Measurements from ENCODE around the gene ZNF492. TPM values are rescaled to one million over a fixed set of nuclear protein-coding genes. Genes with fewer than 3 reads are reported as not detected.

Gene ZNF492
- 1 to 10 TPM in 6 of 12 donors, under 1 TPM in 4, not detected in 2; 0.75 to 1.9 (median 1.2) TPM for polyA plus RNA-seq (ENCODE audit: insufficient read length in 12 of 12)
- long read RNA-seq, donor 1 = 0 reads
- long read RNA-seq, donor 2 = 0 reads
- long read RNA-seq, donor 3 = 0 reads
- long read RNA-seq, donor 4 = 0 reads
- long read RNA-seq, donor 5 = 0 reads
- long read RNA-seq, donor 6, full-length matches to known transcripts = 1 of 1 reads
- long read RNA-seq, donor 6, partial matches to known transcripts = 0 of 1 reads
- long read RNA-seq, donor 6, other reads (novel, unspliced or antisense) = 0 of 1 reads
- long read RNA-seq, donor 7 = 0 reads
- long read RNA-seq, donor 8 = 0 reads
- long read RNA-seq, donor 9 = 0 reads
- long read RNA-seq, donor 10 = 0 reads
- long read RNA-seq, donor 11, full-length matches to known transcripts = 1 of 1 reads
- long read RNA-seq, donor 11, partial matches to known transcripts = 0 of 1 reads
- long read RNA-seq, donor 11, other reads (novel, unspliced or antisense) = 0 of 1 reads

DNA sequence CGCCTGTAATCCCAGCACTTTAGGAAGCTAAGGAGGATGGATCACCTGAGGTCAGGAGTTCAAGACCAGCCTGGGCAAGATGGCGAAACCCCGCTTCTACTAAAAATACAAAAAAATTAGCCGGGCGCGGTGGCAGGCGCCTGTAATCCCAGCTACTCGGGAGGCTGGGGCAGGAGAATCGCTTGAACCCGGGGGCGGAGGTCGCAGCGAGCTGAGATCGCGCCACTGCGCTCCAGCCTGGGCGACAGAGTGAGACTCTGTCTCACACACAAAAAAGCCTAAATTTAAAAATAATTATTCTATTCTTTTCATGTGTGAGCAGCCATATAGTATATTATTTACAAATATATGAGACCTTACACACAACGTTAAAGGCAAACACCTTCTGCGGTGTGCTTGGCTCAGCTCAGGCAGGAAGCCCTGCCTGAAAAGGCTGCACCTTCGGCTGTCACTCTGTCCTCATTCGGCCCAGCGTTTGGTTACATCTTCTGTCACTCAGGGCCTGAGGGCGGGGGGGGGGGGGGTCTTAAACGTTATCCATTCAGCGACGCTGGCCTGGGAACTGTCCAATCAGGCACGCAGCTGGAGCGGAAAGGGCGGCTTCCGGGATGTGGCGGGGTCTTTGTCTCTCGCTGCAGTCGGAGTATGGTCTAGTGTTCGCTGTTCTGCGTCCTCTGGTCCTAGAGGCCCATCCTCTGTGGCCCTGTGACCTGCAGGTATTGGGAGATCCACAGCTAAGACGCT is at the start of gene ZNF492:
ZNF492 (plus strand) TSS at position 619 of the 744 bp plus-strand sequence. CDS start 19,076 bp downstream, outside the sequence.
- DNase-seq = peak; percentile 95

DNA sequence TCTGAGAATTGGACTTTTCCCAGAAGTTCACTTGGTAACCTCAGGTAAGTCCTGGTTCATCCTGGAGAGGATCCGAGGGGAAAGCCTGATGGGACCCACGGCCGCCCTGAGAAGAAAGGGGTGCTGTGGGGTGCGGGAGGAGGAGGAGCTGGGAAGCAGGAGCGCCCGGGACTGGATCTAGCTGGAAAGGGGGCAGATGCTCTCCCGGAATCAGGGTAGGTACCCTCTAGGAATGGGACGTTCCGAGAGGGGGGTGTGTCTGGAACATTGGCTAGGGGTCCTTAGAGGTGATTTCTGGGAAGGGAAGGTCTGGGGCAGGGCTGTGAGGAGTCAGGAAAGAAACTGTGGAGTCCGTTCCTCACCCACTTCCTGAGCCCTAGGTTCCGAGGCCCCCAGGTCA is 38.7 kb upstream of the ZNF492 start:
- no peak for DNase-seq

DNA sequence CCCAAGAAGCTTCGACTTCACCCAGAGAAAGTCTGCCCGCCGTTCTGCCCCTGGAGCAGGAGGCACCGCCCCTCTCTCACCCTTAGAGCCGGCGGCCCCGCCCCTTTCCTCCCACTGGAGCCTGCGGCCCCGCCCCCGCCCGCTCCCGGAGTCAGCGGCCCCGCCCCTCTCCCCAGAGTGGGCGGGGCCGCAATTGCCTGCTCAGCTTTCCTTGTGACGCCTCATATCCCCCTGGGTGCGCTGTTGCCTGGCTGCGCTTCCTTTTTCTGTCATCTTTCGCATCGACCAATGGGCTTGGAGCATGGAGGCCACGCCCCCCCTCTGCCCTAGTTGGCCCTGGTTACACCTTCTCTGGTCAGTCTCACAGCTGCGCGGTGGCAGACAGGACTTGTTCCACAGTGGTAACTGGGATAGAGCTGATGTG is 38.2 kb upstream of the ZNF492 start:
- no peak for DNase-seq

DNA sequence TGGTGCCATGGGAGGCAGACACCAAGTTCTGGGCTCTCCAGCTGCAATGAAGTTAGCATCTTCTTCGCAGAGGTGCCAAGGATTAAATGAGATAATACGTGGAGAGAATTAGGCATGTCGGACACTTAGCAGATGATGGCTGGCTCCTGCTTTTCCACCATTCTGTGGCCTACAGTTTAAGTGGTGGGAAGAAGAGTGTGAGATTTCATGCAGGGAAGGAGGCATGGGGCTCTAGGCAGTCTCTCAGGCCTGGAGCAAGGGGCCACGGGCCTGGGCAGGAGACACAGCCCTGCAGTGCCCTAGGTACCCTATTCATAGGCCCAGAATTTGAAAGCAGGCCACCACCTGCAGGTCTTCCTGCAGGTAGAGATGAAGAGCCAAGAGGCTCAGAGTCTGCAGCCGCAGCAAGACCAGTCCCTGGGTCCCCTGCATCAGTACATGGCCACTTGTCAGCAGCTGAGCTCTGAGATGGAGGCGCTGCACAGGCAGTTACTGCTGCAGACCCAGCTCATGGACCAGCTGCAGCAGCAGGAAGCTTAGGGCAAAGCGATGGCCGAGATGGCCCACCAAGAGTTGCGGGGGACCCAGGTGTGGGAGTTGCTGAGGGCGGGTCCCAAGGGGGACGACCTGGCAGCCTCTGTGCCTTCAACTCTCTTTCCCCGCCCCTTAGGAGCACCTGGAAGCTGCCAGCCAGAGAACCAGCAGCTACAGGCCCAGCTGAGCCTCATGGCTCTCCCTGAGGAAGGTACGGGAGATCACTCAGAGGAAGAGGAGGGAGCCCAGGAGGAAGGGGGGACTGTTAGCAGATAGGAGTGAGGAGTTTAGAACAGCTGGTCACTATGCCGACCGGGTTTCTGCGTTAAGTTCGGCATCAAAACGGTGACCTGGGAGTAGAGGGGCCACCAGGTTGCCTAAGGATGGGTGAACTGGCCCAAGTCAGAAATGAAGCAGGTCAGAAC is 33.2 kb upstream of the ZNF492 start:
- no peak for DNase-seq

DNA sequence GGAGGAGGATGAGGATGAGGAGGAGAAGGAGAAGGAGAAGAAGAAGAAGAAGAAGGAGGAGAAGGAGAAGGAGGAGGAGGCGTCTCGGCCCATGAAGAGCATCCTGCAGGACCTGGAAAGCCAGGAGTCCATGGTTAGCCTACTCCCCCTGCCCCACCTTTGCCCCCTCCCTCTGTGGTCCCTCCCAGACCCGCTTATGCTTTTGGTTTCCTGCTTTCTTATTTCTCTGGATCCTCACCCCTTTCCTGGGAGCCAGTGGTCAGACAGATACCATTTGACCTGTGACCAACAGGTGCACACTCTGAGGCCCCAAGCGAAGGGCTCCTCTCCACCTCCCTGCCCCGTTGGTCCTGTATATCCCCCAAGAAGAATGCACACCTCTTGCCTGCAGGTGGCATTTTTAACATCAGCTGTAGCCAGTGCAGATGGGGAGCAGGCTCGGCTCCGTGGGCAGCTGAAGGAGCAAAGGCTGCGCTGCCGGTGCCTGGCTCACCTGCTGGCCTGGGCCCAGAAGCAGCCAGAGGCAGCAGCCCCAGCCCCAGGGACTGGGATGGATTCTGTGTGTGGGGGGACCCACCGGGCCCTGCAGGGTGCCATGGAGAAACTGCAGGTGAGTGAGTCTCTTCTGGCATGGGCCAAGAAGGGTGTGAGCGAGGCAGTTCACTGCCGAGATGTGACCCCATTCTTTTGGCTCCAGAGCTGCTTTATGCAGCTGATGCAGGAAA is 32.1 kb upstream of the ZNF492 start:
- DNase-seq = no peak

DNA sequence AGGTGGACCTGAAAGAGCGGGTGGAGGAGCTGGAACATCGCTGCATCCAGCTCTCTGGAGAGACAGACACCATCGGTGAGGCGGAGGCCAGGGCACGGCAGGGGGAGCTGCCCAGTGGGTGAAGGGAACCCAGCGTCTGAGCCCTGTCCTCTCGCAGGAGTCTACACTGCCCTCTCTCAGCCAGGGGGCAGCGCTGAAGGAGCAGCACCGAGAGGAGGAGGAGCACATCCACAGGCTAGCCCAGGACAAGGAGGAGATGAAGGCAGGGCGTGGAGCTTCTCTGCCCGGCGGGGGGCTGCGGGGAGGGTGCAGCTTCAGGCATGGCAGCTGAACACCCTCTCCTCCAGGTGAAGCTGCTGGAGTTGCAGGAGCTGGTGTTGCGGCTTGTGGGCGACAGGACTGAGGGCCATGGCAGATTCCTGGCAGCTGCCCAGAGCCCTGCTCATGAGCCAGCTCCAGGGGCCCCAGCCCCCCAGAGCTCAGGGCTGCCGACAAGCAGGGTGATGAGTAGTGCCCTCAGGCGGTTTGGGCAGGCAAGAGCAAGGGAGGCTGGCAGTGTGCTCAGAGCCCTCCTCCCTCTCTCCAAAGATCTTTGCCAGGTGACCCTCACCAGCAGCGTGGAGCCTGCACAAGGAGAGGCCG is 31.4 kb upstream of the ZNF492 start:
- DNase-seq = no peak

DNA sequence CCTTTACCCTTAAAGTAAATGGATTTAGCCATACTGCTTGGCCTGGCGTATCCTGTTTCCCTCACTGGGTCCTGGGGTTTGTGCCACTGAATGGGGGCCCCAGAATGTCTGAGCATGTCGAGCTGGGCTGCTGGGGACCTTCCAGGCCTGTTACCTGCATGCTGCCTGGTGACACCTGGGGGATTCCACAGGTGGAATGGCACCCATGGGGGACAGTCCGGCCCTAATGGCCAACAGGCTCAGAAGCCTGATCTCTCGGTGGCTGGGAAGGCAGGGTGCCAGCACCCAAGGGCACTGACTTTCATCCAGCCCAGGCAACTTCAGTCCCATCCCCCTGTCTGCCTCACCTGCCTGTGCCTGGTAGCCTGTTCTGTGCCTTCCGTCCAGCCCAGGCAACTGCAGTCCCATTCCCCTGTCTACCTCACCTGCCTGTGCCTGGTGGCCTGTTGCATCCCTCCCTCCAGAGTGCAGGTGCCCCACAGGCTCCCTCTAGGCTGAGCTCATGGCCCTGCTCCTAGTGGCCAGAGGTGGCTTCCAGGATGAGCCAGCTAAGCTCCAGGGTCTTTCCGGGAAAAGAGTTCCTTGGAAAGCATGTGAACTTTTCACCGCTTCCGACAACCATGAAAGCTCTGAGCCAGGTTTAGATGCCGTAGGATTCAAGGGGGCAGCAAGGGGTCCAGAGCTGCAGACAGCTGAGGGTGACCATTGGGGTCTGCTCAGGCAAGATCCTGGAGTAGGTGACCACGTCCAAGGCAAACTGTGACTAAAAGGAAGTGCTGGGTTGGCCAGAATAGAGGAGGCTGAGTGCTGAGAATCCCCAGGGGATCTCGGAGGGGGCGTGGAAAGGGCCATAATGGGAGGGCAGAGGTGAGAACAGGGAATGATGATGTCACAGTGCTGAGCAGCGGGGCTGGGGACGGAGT is 30.3 kb upstream of the ZNF492 start:
- no peak for DNase-seq

DNA sequence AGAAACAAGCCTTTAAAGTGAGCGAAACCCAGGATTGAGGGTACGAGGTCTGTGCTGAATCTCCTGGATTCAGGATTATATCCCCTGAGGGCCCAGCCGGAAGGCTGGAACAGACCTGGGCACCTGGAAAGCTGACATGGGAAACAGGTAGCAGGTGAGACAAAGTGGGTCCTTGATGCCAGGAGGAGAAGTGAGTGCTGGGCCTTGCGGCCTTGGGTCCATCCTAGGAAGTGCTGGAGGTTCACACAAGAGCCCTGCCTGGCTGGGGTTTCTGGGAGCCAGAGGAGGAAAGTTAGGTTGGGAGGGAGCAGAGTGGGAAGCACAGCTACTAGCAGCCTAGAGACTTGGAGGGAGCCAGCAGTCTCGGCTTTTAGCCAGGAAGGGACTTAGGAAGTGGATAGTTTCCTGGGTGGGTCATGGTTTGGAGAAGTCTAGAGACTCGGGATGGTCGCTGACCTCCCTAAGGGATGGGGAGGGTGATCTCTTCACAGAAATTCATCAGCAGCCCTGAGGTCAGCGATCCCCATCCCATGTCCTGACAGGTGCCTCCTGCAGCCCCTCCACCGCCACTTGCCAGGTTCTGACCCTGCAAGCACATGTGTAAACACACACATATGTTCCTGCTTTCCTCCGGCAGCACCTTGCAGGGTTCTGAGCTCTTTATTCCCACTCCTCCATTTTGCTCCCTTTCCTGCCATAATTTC is 29.4 kb upstream of the ZNF492 start:
- no peak for DNase-seq

DNA sequence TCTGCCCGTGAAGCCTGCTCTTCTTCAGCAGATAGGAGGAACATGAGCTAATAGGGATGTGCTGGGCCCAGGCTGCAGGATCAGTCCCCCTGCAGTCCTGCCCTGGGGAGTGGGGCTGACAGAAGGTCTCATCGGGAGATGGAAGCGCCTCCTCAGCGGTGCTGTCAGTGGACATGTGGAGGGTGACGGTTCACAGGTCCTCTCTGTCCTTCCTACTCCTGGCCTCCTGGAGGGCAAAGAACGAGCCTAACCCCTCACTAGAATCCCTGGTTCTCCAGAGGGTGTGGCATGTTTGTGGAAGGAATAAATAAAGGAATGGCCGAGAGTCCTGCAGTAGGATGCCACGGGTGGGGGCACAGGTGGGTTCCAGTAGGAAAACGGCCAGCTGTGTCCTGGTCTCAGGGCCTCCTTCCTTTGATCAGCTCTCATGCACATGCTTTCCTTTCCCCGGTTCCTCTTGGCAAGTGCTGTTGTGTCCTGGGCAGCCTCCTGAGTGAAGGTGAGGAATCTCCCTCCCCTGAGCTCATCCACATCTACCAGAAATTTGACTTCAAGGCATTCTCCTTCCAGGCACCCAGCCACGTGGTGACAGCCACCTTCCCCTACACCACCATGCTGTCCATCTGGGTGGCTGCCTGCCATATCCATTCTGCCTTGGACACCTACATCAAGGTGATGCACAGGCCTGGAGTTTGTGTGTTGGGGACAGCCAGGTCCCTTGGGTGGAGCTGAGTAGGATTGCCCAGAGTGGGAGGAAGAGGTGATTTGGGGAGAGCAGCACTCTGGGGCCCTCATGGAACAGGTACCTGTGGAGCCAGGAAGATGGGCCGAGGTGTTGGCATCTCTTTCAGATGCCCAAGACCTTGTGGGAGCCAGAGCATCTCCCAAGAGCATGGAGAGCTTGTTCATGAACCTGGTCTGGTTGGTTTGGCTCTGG is 28.6 kb upstream of the ZNF492 start:
- DNase-seq = no peak

DNA sequence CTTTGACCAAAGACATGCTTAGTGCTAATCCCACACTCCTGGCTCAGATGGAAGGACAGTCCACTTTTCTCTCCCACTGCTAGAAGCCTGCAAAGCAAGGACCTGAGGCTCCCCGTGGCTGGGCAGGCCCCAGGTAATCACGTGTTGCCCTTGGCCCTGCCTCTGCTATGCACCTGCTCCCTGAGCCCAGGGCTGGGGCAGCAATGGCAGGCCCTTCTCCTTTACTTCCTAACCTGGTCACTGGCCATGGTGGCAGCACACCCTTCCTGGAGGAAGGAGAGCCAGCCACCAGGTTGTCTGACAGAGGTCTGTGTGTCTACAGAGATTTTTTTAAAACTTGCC is 27.9 kb upstream of the ZNF492 start:
- DNase-seq = no peak

DNA sequence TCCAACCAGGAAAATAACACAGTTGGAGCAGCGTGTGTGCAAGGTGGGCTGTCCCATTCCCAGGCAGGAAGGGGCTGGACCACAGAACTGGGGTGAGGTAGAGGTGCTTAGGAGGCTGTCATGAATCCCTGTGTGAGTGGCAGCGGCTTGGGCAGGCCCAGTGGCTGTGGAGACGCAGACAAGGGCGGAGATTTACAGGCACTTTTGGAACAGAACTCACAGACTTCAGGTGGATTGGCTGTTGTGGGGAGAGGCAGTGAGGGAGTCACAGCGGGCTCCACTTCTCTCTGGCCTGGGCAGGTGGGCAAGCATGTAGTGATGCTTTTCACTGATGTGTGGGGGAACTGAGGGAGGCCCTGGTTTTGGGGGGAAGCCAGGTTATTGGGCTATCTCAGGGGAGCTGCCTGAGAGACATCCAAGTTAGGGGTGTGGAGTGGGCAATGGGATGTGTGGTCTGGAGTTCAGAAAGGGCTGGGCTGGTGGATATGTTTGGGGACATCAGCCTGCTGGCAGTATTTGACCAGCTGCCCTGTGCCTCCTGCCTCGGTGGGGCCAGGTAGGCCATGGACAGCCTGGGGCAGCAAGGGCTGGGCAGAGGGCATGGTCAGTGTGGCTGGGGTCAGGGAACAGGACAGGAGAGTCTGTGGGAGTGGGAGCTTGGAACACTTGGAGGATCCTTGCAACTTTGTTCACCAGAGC is 27.0 kb upstream of the ZNF492 start:
- no peak for DNase-seq

DNA sequence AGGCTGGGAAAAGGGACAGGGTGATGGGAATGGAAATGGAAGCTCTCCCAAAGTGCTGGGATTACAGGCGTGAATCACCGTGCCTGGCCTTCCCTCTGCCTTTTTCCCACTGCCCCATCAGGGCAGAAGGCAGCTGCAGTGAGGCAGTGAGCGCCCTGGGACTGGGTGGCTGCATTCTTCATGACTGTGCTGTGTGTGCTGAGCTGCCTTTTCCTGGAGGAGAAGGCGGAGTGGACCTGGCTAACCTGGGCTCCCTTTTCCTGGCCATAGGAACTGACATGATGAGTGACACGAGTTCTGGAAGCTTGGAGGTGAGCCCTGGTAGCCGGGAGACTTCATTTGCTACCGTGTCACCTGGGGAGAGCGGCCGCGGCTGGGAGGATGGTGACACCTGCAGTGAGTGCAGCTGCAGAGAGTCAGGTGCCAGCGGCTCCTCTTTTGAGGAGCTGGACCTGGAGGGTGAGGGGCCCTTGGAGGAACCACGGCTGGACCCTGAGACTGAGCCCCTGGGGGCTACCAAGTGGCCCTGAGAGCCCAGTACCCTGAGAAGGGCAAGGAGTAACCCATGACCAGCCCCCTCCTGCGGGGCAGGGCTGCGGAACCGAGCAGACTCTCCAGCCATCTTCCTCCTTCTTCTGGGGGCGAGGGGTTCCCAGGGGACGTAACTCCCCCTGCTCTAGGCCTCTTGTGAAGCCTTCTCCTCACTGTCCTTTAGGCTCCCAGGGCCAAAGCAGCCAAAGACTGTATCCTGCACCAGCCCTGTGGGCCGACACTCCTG is 26.3 kb upstream of the ZNF492 start:
- DNase-seq = no peak

DNA sequence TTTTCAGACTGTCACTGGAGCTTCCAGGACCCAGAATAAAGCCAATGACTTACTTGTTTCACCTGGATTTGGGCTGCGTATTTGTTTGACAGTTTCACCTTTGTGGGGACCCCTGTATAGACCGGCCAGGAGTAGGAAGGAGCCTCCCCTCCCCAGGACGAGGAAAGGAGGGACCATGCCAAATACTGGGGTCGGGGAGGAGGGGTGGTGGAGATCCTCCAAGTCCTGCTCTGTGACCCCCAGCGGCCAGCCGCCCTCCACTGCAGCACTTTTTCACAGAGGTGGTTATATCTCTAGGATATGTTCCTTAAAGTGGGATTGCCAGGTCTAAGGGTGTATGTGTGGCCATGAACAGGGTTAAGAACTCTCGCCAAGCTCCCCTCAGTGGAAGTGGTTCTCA is 25.7 kb upstream of the ZNF492 start:
- no peak for DNase-seq

DNA sequence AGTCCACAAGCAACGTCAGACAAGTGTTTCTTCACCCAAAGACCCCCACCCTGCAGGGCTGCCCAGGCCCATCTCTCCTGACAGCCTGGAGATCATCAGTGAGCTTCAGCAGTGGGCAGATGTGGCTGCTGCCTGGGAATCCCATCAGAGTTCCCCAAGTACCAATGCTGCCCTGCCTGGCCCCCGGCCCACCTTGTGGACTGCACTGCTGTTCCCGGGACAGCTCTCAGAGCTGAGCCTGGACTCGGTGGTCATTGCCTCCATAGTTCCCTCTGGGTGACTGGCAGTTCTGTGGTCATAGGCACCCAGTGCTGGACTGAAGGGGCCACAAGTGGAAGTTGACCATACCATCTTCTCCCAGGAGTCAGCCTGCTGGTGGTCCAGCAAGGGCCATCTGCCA is 24.5 kb upstream of the ZNF492 start:
- no peak for DNase-seq

DNA sequence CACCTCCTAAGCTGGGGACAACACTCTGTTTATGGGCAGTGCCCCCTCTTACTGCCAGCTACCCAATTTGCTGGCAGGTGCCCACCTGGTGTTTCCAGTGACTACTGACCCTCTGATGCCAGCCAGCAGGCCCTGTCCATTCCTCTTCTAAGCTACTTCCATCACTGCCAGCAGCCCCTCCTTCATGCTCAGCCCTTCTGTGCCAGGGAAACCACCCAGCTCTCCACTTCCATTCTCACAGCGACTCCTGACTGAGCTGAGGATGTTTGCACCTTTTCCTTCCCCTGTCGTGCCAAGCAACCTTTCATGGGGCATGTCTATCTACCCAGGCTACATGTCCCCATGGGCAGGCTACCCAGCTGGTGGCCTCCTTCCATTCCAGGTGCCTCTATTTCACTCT is 24.0 kb upstream of the ZNF492 start:
- no peak for DNase-seq

DNA sequence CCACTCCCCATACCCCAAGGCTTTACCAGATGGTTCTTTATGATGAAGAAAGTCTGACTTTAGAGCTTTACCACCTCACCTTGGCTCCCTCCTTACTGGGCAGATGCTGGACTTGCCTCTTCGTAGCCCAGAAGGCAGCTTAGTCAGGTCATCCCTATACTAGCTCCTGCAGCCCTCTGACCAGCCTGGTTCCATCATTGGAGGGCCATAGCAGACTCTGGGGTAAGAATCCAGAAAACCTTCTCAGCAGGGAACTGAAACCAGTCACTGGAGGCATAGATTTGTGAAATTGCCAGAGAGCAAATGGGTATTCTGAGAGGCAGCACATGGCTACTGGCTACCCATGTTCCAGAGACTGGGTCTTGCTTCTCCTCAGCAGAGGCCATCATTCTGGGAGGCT is 21.8 kb upstream of the ZNF492 start:
- no peak for DNase-seq
